SKM-1 (cell line): Measurements from ENCODE around the gene ST3GAL5.

Source experiments
- DNase-seq: peaks from one replicate; lab custom pipeline; 2025; ENCODE audit not compliant: unreplicated experiment; lab: John Stamatoyannopoulos, UW

The ST3GAL5 gene

GRCh38 chr2:85867556-85868292 lies 21.1 kb downstream of the ST3GAL5 start:
- no peak for DNase-seq

GRCh38 chr2:85867121-85867520 lies 21.7 kb downstream of the ST3GAL5 start:
- DNase-seq = no peak

DNA sequence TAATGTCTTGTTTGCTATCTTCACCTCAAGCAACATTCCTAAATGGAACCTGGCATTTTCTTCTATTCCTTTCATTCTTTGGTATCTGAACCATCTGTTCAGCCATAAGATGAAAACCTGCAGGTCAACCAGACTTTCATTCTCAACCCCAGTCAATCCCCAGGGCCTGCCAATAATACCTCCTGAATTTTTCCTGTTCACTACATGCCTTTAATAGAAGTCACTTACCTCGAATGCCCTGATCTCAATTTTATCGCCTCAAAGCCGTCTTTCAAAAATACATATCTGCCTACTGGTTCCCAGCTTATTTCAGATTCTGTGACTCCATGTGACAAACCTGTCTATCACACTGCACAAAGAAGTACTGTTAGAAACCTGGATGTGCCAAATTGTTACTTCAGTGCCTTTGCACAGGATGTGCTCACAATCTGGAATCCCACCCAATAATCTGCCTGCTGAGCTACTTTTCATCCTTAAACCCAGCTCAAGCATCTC lies 22.6 kb downstream of the ST3GAL5 start:
- DNase-seq = no peak

GRCh38 chr2:85865539-85866164 lies 23.1 kb downstream of the ST3GAL5 start:
- DNase-seq = no peak

DNA sequence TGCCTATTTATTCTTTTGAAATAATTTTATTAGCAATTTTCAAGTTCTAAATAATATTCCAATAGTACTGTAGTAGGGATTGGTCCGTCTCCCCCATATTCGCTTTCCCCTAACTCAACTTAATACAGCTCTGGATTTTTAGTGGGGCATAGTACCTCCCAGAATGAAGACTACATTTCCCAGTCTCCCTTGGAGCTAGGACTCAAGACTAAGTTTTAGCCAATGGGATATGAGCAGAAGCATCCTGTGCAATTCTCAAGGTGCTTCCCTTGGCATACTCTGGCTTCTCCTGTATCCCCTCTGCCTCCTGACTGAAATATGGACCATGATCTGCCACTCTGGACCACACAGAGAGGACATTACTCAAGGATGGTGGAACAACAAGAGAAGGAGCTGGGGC lies 24.1 kb downstream of the ST3GAL5 start:
- no peak for DNase-seq

GRCh38 chr2:85862426-85862825 lies 26.4 kb downstream of the ST3GAL5 start:
- no peak for DNase-seq

DNA sequence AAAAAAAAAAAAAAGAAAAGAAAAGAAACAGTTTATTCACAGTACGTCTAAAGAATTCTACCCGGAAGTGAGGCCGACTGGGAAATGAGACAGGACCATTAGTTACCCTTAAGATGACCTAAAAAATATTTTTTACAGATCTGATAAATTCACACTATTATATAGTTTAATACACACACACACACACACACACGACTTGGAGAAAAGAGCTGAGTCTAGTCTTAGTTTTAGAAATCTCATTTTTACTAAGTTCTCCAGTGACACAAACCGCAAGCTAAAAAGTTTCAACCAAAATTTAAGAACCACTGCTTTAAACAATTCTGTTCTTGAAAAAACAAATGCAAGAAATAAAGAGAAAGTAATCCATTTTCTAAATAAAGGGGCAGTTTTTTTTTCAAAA lies 27.1 kb downstream of the ST3GAL5 start:
- no peak for DNase-seq

- no peak for DNase-seq
Measured at GRCh38 chr2:85861180-85861579, 27.6 kb downstream of the ST3GAL5 start.

- DNase-seq = no peak
Measured at GRCh38 chr2:85858841-85859240, 29.9 kb downstream of the ST3GAL5 start.

DNA sequence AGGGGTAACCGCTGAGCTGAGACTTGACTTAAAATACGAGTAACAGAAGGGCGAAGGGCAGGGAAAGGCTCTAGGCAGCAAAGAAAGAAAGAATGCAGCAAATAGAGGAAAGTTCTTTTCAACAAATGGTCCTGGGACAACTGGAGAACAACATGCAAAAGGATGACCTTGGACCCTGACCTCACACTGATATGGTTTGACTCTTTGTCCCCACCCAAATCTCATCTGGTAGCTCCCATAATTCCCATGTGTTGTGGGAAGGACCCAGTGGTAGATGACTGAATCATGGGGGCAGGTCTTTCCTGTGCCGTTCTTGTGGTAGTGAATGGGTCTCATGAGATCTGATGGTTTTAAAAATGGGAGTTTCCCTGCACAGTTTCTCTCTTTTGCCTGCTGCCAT lies 33.9 kb downstream of the ST3GAL5 start:
- DNase-seq = no peak

DNA sequence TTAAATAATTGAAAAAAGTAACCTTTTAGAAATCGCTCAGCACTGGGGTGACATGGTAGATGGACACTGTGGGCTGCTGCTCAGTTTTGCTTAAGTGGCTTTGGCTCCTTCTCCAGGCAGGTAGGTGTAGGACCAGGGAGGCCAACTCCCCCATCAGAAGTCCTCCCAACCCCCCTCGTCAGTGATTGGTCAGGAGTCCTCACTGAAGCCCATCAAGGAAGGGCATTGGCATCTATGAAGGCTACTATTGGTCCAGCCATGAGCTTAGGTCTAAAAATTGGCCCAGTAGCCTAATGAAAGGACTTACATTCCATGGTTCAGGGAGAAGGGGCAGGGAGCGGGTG lies 34.7 kb downstream of the ST3GAL5 start:
- DNase-seq = no peak

DNA sequence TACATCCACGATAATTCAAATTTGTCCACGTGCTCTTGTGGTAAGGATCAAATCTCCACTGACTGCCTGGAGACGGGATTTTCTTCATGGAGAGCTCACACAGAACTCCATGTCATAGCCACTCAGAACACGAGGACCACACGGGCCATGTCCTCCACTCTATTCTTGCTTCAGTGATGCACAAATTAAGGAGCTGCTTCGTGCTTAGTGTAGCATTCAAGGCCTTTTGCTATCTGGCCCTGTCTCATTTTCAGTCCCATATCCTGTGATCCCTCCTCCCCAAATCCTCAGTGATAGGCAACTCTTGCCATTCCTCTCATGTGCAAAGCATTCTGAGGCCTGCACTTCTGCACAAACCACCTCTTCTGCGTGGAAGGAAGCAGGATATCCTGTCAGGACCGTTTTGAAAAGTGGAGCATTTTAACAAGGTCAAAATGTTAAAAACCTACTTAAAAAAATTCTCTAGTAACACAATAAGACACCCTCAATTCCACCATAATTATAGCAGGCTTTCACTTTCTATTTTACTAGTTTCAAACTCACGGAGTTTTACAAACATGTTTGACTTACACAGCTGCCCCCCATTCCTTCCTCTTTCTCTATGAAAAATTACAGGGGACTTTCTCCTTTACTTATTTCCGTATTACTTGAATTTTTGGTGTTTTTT lies 35.2 kb downstream of the ST3GAL5 start:
- no peak for DNase-seq

- DNase-seq = no peak
Measured at GRCh38 chr2:85852937-85853498, 35.8 kb downstream of the ST3GAL5 start.

GRCh38 chr2:85852152-85852840 lies 36.5 kb downstream of the ST3GAL5 start:
- DNase-seq = no peak

DNA sequence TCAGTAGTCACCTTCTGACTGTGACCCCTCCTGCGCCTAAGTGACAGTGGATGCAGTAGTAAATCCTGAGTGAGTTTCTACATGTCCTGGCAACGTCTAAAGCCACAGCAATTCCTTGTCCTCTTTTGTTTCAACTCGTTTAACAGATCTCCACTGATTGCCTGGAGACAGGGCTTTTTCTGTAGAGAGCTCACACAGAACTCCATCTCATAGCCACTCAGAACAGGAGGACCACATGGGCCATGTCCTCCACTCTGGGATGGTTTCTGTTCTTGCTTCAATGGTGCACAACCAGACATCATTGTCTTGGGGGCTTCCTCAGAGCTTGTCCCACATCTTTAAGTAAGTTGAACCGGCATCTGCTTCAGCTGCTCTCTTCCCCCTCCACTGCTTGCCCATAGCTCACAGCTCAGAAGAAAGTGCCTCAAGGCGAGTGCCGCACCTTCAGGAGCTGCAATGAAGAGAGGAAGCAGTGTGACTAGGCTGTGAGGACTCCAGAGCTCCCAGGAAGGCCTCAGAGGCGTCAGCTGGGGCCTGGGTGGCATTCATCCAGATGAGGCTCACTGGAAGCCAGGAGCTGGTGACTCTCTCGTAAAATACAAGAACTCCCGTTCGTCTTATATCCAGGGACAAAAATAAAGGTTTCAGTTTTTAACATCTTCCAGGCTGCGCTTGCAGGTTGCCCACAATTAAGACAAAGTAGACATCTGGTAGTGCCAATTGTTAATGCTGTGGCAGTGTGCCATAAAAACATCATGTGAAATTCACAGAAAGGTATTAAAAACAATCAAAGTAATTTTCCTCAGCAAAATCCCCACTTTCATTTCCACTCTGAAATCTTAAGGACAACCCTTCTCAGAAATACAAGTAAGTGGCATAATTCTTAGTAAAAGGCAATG lies 37.3 kb downstream of the ST3GAL5 start:
- no peak for DNase-seq

GRCh38 chr2:85850451-85850850 lies 38.3 kb downstream of the ST3GAL5 start:
- no peak for DNase-seq

DNA sequence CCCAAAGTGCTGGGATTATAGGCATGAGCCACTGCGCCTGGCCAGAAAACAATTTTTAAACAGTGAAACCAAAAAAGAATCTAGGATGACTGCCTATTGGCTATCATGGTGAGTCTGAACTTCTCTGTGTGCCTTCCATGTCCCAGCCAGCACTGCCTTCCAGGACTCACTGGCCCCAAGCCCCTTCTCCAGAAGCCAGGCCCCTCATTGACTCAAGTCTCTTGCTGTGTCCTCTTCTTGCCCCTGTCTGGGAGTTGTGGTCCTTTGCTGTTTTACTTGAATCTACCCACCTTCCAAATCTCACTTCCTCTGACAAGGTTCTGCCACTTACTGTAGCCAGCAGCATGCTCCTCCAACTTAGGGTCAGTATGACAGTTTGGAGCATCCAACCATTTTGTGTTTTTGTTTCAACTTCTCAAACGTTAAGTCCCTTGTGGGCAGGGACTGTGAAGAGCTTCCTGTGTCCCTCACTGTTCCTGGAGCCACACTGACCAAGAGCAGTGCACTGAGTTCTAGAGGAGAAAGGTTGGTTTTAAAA lies 41.7 kb downstream of the ST3GAL5 start:
- no peak for DNase-seq

DNA sequence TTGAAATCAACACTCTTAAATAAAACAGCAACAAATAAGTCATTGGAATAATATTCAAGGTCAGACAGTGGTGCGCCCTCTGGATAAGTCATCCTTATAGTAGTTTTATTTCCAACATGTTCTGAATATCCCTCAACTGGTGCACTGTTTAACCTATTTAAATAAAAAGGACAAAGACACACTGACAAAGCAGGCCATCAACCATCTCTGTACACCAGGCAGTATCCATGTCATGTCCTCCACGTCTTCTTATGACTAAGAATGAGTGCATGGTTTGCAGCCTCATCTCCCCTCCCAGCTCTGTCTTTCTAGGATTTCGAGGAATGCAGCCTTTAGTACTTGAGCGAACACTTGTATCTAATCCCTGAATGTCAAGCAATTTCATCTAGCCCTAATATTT lies 42.4 kb downstream of the ST3GAL5 start:
- DNase-seq = no peak

DNA sequence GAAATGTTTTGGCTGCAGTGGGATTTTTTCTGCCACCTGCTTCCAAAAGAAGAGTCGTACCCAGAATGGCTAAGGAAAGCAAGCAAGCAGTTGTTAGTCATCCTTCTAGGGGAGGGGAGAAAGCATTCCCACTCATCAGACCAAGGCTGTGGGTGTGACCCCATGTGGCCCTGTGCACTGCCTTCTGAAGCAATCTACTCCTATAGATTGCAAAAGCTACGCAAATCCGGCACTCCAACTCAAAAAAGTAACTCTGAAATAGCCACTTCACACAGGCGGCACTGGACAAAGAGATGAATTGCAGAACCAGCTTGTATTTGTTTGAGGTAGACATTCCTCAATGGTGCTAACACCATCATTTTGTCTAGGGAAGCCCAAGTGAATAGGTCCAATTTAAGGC lies 44.3 kb downstream of the ST3GAL5 start:
- DNase-seq = no peak

- peak; percentile 56 for DNase-seq
Measured at GRCh38 chr2:85843543-85843942, 45.2 kb downstream of the ST3GAL5 start.
